H9 (cell line): ENCODE results near the gene ABCA10. TPM values are rescaled to one million over a fixed set of nuclear protein-coding genes. Genes with fewer than 3 reads are reported as not detected.

Source experiments
- DNase-seq: peaks from one replicate; pipeline ENCODE4 v3.0.0-alpha.2; 2017
- H2AFZ ChIP-seq: one replicate; pipeline ENCODE4 v1.6.1; 2013; ENCODE audit warnings: mild to moderate bottlenecking, low read length, control low read depth, moderate library complexity
- H2AK5ac ChIP-seq: 2 replicates; pipeline ENCODE4 v1.6.1; 2013; ENCODE audit warnings: low read length, control low read depth, mixed read lengths; ENCODE audit not compliant: insufficient read length
- H2BK120ac ChIP-seq: one replicate; pipeline ENCODE4 v1.6.1; 2013; ENCODE audit warnings: low read depth, mild to moderate bottlenecking, low read length, control low read depth, inconsistent platforms; ENCODE audit not compliant: poor library complexity, severe bottlenecking
- H2BK12ac ChIP-seq: 2 replicates; pipeline ENCODE4 v1.6.1; 2013; ENCODE audit warnings: low read length, control low read depth, mixed read lengths, low read depth; ENCODE audit not compliant: insufficient read length
- H2BK15ac ChIP-seq: 2 replicates; pipeline ENCODE4 v1.6.1; 2013; ENCODE audit warnings: low read depth, low read length, control low read depth
- H2BK20ac ChIP-seq: one replicate; pipeline ENCODE4 v1.6.1; 2013; ENCODE audit warnings: low read depth, mild to moderate bottlenecking, low read length, control low read depth, inconsistent platforms; ENCODE audit not compliant: poor library complexity, severe bottlenecking
- H2BK5ac ChIP-seq: 2 replicates; pipeline ENCODE4 v1.6.1; 2013; ENCODE audit warnings: low read length, control low read depth, mixed read lengths; ENCODE audit not compliant: insufficient read length
- H3K14ac ChIP-seq: 2 replicates; pipeline ENCODE4 v1.6.1; 2013; ENCODE audit warnings: low read length, control low read depth; ENCODE audit not compliant: insufficient read depth
- H3K18ac ChIP-seq: 2 replicates; pipeline ENCODE4 v1.6.1; 2013; ENCODE audit warnings: low read depth, mild to moderate bottlenecking, mixed read lengths, low read length, control low read depth; ENCODE audit not compliant: insufficient read length
- H3K23ac ChIP-seq: 2 replicates; pipeline ENCODE4 v1.6.1; 2013; ENCODE audit warnings: low read length, control low read depth, mixed read lengths, low read depth; ENCODE audit not compliant: insufficient read length
- H3K23me2 ChIP-seq: 2 replicates; pipeline ENCODE4 v1.6.1; 2013; ENCODE audit warnings: low read depth, mild to moderate bottlenecking, mixed read lengths, low read length, control low read depth; ENCODE audit not compliant: insufficient read length, poor library complexity, severe bottlenecking
- H3K27ac ChIP-seq: 2 replicates; pipeline ENCODE4 v1.5.1; 2013; ENCODE audit warnings: low read length, control low read depth, mixed read lengths, low read depth; ENCODE audit not compliant: insufficient read length
- H3K27me3 ChIP-seq: 2 replicates; pipeline ENCODE4 v1.6.1; 2013; ENCODE audit warnings: low read length, control low read depth, inconsistent platforms; ENCODE audit not compliant: insufficient read depth
- H3K4ac ChIP-seq: 2 replicates; pipeline ENCODE4 v1.6.1; 2013; ENCODE audit warnings: low read depth, mild to moderate bottlenecking, control low read depth, inconsistent platforms, low read length, moderate library complexity
- H3K4me1 ChIP-seq: 2 replicates; pipeline ENCODE4 v1.6.1; 2013; ENCODE audit warnings: low read length, control low read depth, inconsistent platforms; ENCODE audit not compliant: insufficient read depth
- H3K4me2 ChIP-seq: 2 replicates; pipeline ENCODE4 v1.6.1; 2013; ENCODE audit warnings: low read length, control low read depth, mixed read lengths; ENCODE audit not compliant: insufficient read length, insufficient read depth
- H3K56ac ChIP-seq: 2 replicates; pipeline ENCODE4 v1.6.1; 2013; ENCODE audit warnings: low read depth, mild to moderate bottlenecking, mixed read lengths, low read length, control low read depth; ENCODE audit not compliant: insufficient read length
- H3K79me1 ChIP-seq: 2 replicates; pipeline ENCODE4 v1.6.1; 2013; ENCODE audit warnings: low read depth, mild to moderate bottlenecking, moderate library complexity, low read length, control low read depth, inconsistent platforms; ENCODE audit not compliant: insufficient read depth, poor library complexity, severe bottlenecking
- H3K79me2 ChIP-seq: 2 replicates; pipeline ENCODE4 v1.6.1; 2013; ENCODE audit warnings: low read length, control low read depth, inconsistent platforms; ENCODE audit not compliant: insufficient read depth
- H3K9ac ChIP-seq: 2 replicates; pipeline ENCODE4 v1.6.1; 2013; ENCODE audit warnings: low read length, control low read depth, mixed read lengths; ENCODE audit not compliant: insufficient read length; ENCODE audit errors: extremely low read depth
- H3K9me3 ChIP-seq: one replicate; pipeline ENCODE4 v1.6.1; 2013; ENCODE audit warnings: low read depth, low read length, inconsistent platforms; ENCODE audit not compliant: control insufficient read depth
- H3T11ph ChIP-seq: one replicate; pipeline ENCODE4 v1.6.1; 2013; ENCODE audit warnings: mild to moderate bottlenecking, low read length, control low read depth, inconsistent platforms
- H4K20me1 ChIP-seq: one replicate; pipeline ENCODE4 v1.6.1; 2013; ENCODE audit not compliant: control insufficient read depth, insufficient read length, insufficient read depth
- H4K5ac ChIP-seq: 2 replicates; pipeline ENCODE4 v1.6.1; 2013; ENCODE audit warnings: low read depth, mild to moderate bottlenecking, mixed read lengths, low read length, control low read depth; ENCODE audit not compliant: insufficient read length
- H4K8ac ChIP-seq: replicated peaks from 2 replicates; pipeline ENCODE4 v1.6.1; 2013; ENCODE audit warnings: low read length, control low read depth, mixed read lengths, low read depth; ENCODE audit not compliant: insufficient read length
- H4K91ac ChIP-seq: 2 replicates; pipeline ENCODE4 v1.6.1; 2013; ENCODE audit warnings: low read depth, mild to moderate bottlenecking, moderate library complexity, mixed read lengths, low read length, control low read depth; ENCODE audit not compliant: insufficient read length
- H3K27ac Mint-ChIP-seq, 3 experiments: 2 replicates in 2 of 3; 3 replicates in 1 of 3; pipeline ENCODE4 v1.8.0; 2020 to 2021; ENCODE audit warnings: mixed read lengths in 3 of 3, mild to moderate bottlenecking in 1 of 3, moderate library complexity in 1 of 3
- H3K27me3 Mint-ChIP-seq: 2 replicates; pipeline ENCODE4 v1.8.0; 2021; ENCODE audit warnings: low read depth, mild to moderate bottlenecking, moderate library complexity, mixed read lengths
- H3K36me3 Mint-ChIP-seq, 3 experiments: 2 replicates in 2 of 3; 3 replicates in 1 of 3; pipeline ENCODE4 v1.8.0; 2020 to 2021; ENCODE audit warnings: low read depth in 3 of 3, mixed read lengths in 3 of 3; ENCODE audit not compliant: insufficient read depth in 1 of 3
- H3K4me1 Mint-ChIP-seq, 2 experiments: 2 replicates each; pipeline ENCODE4 v1.8.0; 2020; ENCODE audit warnings: mixed read lengths in 2 of 2
- H3K4me3 Mint-ChIP-seq, 2 experiments: 2 replicates in 1 of 2; 3 replicates in 1 of 2; pipeline ENCODE4 v1.8.0; 2020 to 2021; ENCODE audit warnings: mild to moderate bottlenecking in 2 of 2, mixed read lengths in 2 of 2, moderate library complexity in 1 of 2
- H3K9me3 Mint-ChIP-seq, 2 experiments: 2 replicates in 1 of 2; 3 replicates in 1 of 2; pipeline ENCODE4 v1.8.0; 2020; ENCODE audit warnings: mild to moderate bottlenecking in 2 of 2, mixed read lengths in 2 of 2, moderate library complexity in 1 of 2
- total RNA-seq: library from RNA; stranded (reverse); gene quantifications from 2 replicates; pipeline ENCODE4 v1.2.1, GENCODE V29; 2021
- TF ChIP-seq, protein P1 (sequence below): fragments of 200-600 bp; sonication (generic); conservative IDR thresholded peaks from 3 replicates; pipeline ENCODE4 v1.8.0; 2021; ENCODE audit warnings: antibody characterized with exemption, mild to moderate bottlenecking

The ABCA10 gene
- total RNA-seq, 1 experiment from 2014 or later = not detected

DNA sequence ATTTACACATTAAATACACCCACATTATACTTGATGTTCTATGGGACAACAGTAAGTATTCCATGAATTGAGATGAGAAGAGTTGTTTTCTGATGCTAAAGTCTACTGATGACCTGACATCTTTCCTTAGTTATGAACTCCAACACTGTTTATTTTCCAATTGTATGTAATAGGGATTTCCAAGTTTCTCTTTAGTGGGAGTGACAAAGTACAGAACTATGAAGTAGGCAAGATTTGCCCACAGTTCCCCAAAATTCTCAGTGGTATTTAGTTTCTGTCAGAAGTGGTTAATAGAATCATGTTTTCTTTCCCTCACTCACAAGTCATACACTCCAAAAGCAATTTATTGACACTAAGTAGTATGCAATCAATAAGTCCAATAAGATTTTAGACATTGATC is 64.4 kb downstream of the ABCA10 start:
- Histone ChIP-seq H2BK120ac (no peak overlapping the region), H3K79me1 (no peaks in the 10 kb centered on the region), H2BK15ac (no peak overlapping the region), H4K8ac (no peak overlapping the region), H2BK20ac (no peak overlapping the region), H2AK5ac (no peak overlapping the region), H2BK12ac (no peak overlapping the region), H3K56ac (no peak overlapping the region), H4K20me1 (no peaks in the 10 kb centered on the region), H2AFZ (no peak overlapping the region), H3K9me3 (no peaks in the 10 kb centered on the region), H2BK5ac (no peak overlapping the region), H3K27ac (no peak overlapping the region), H3K23me2 (no peaks in the 10 kb centered on the region), H3K4me1 (no peaks in the 10 kb centered on the region), H3T11ph (no peak overlapping the region), H4K91ac (no peak overlapping the region), H3K9ac (no peak overlapping the region), H4K5ac (no peak overlapping the region), H3K4me2 (no peak overlapping the region), H3K79me2 (no peaks in the 10 kb centered on the region), H3K23ac (no peak overlapping the region), H3K18ac (no peak overlapping the region), H3K14ac (no peak overlapping the region), H3K27me3 (no peaks in the 10 kb centered on the region), H3K4ac (no peak overlapping the region)
- TF ChIP-seq, protein P1, sequence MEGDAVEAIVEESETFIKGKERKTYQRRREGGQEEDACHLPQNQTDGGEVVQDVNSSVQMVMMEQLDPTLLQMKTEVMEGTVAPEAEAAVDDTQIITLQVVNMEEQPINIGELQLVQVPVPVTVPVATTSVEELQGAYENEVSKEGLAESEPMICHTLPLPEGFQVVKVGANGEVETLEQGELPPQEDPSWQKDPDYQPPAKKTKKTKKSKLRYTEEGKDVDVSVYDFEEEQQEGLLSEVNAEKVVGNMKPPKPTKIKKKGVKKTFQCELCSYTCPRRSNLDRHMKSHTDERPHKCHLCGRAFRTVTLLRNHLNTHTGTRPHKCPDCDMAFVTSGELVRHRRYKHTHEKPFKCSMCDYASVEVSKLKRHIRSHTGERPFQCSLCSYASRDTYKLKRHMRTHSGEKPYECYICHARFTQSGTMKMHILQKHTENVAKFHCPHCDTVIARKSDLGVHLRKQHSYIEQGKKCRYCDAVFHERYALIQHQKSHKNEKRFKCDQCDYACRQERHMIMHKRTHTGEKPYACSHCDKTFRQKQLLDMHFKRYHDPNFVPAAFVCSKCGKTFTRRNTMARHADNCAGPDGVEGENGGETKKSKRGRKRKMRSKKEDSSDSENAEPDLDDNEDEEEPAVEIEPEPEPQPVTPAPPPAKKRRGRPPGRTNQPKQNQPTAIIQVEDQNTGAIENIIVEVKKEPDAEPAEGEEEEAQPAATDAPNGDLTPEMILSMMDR = no peak
- Mint-ChIP-seq H3K27ac (no peak overlapping the region), H3K27me3 (no peaks in the 10 kb centered on the region), H3K36me3 (no peaks in the 10 kb centered on the region), H3K4me1 (no peaks in the 10 kb centered on the region), H3K9me3 (no peaks in the 10 kb centered on the region; a peak in 1 of 5 replicates), H3K4me3 (no peak overlapping the region)
- no peak for DNase-seq
